ENCODE data around the gene SUSD1.

DNA sequence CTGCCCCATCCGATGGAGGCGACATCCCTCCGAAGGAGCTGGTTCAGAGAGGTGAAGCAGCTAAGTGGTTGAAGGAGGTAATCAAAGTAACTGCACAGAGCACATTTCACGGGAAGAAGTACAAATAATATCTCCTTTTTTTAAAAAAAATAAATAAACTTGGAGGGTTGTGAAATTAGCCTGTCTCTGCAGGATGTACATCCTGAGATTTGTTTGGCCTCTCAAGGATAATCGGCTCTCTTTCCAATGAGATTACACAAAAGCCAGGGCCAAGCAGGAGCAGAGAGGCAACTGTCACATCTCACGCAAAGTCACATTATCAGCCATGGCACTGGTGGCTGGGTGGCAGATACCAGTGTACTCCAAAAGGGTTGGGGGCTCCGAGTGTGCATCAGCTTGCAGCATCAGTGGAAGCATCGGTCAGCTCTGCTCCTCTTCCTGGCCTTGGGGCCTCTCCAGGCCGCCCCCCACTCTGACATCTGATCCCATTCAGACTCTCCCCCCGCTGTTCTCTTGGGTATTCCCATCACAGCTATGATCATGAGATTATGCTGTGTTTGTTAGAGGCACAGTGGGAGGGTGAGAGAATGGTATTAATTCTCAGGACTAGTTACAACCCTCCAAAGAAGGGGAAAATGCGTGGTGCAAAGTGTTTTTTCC, 168.6 kb downstream of the SUSD1 start:
- TF ChIP-seq, protein P1, sequence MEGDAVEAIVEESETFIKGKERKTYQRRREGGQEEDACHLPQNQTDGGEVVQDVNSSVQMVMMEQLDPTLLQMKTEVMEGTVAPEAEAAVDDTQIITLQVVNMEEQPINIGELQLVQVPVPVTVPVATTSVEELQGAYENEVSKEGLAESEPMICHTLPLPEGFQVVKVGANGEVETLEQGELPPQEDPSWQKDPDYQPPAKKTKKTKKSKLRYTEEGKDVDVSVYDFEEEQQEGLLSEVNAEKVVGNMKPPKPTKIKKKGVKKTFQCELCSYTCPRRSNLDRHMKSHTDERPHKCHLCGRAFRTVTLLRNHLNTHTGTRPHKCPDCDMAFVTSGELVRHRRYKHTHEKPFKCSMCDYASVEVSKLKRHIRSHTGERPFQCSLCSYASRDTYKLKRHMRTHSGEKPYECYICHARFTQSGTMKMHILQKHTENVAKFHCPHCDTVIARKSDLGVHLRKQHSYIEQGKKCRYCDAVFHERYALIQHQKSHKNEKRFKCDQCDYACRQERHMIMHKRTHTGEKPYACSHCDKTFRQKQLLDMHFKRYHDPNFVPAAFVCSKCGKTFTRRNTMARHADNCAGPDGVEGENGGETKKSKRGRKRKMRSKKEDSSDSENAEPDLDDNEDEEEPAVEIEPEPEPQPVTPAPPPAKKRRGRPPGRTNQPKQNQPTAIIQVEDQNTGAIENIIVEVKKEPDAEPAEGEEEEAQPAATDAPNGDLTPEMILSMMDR (IDR thresholded peaks at IDR 0.05): no peak
- TF ChIP-seq POLR2A (IDR thresholded peaks at IDR 0.05) (no peak), POLR2AphosphoS5 (IDR thresholded peaks at IDR 0.05) (no peak)
